ENCODE data around the gene LAMC3. TPM values are rescaled to one million over a fixed set of nuclear protein-coding genes. Genes with fewer than 3 reads are reported as not detected.

Gene LAMC3
- total RNA-seq, 6 experiments from 2014 or later: 2.7 to 14.3 (median 3.7) TPM

- intact Hi-C loops (cut with DNase I): no loop called here
- 61% methylated on average over 4 of the region's 12 CpGs for WGBS (ENCODE audit: insufficient coverage, low coverage, low lambda C conversion rate, missing lambda C conversion rate)
- DNase-seq (no peak), ATAC-seq (peak in 1 of 4 donors; percentile 30)
- H3K4me1 ChIP-seq: no peaks in the 10 kb centered on the region
- TF ChIP-seq CTCF (IDR thresholded peaks at IDR 0.05) (no peak), POLR2A (IDR thresholded peaks at IDR 0.05) (no peak)
- no peaks in the 10 kb centered on the region for H3K36me3 ChIP-seq
- H3K27ac ChIP-seq: no peak overlapping the region
- H3K27me3 ChIP-seq: no peaks in the 10 kb centered on the region
- H3K9me3 ChIP-seq: no peaks in the 10 kb centered on the region
- no peak overlapping the region for H3K4me3 ChIP-seq
These were observed 38.9 kb upstream of the LAMC3 start for GRCh38 chr9:130970052-130970451.

GRCh38 chr9:130970855-130971254 is 38.1 kb upstream of the LAMC3 start:
- intact Hi-C loops (cut with DNase I): no loop called here
- no peaks in the 10 kb centered on the region for H3K27me3 ChIP-seq
- DNase-seq: no peak
- 78% methylated on average over 3 of the region's 3 CpGs for WGBS (ENCODE audit: insufficient coverage, low coverage, low lambda C conversion rate, missing lambda C conversion rate)
- no peak overlapping the region for H3K4me3 ChIP-seq
- H3K9me3 ChIP-seq: no peaks in the 10 kb centered on the region
- no peaks in the 10 kb centered on the region for H3K36me3 ChIP-seq
- no peak for TF ChIP-seq CTCF (IDR thresholded peaks at IDR 0.05)
- TF ChIP-seq POLR2A (IDR thresholded peaks at IDR 0.05): no peak
- H3K27ac ChIP-seq: no peak overlapping the region
- no peaks in the 10 kb centered on the region for H3K4me1 ChIP-seq
- no peak for ATAC-seq

- H3K4me3 ChIP-seq: no peak overlapping the region
- TF ChIP-seq POLR2A (IDR thresholded peaks at IDR 0.05): no peak
- no peak for TF ChIP-seq CTCF (IDR thresholded peaks at IDR 0.05)
- no peak overlapping the region for H3K27ac ChIP-seq
- DNase-seq (no peak), ATAC-seq (peak in 1 of 4 donors; percentile 30)
- intact Hi-C loops (cut with DNase I): no loop called here
- no peaks in the 10 kb centered on the region for H3K4me1 ChIP-seq
- no peaks in the 10 kb centered on the region for H3K27me3 ChIP-seq
- no peaks in the 10 kb centered on the region for H3K9me3 ChIP-seq
- WGBS (ENCODE audit: insufficient coverage, low coverage, low lambda C conversion rate, missing lambda C conversion rate): 64% methylated on average over 4 of the region's 12 CpGs
- no peaks in the 10 kb centered on the region for H3K36me3 ChIP-seq
These were observed 37.6 kb upstream of the LAMC3 start for GRCh38 chr9:130971294-130971849.

- Histone ChIP-seq H3K27me3 (no peaks in the 10 kb centered on the region), H3K4me3 (no peak overlapping the region), H3K36me3 (no peaks in the 10 kb centered on the region), H3K9me3 (no peaks in the 10 kb centered on the region), H3K4me1 (no peaks in the 10 kb centered on the region), H3K27ac (no peak overlapping the region)
- WGBS (ENCODE audit: insufficient coverage, low coverage, low lambda C conversion rate, missing lambda C conversion rate): 55% methylated on average over 4 of the region's 6 CpGs
- no peak for TF ChIP-seq CTCF (IDR thresholded peaks at IDR 0.05)
- DNase-seq: no peak
- intact Hi-C loops (cut with DNase I): no loop called here
- no peak for ATAC-seq
These were observed 36.6 kb upstream of the LAMC3 start for GRCh38 chr9:130972277-130972956.

All from right lobe of liver (tissue), 6 donors.